ENCODE results near the gene PDC. TPM values are rescaled to one million over a fixed set of nuclear protein-coding genes. Genes with fewer than 3 reads are reported as not detected.

PDC gene
- total RNA-seq, result not detected in 2 replicates

GRCh38 chr1:186461014-186461413, at the start of gene PDC:
Gene PDC (minus strand): TSS chr1:186461114. CDS start chr1:186449459, 11,655 bp downstream.

Other genes starting within 250 kb of the PDC start
- not detected in 2 replicates for gene PRG4, start 164.8 kb downstream of the PDC start, total RNA-seq
- 65.0 and 72.8 TPM in 2 replicates for gene TPR, start 85.9 kb downstream of the PDC start, total RNA-seq
- gene ODR4, start 85.3 kb downstream of the PDC start, total RNA-seq, result 17.6 and 19.8 TPM in 2 replicates
- 5.8 and 12.7 TPM in 2 replicates for gene PTGS2, start 219.3 kb upstream of the PDC start, total RNA-seq